ENCODE data around the gene OR52E5. TPM values are rescaled to one million over a fixed set of nuclear protein-coding genes. Genes with fewer than 3 reads are reported as not detected.

OR52E5 gene
- total RNA-seq, 3 donors from 2014 or later: not detected

- no peak overlapping the region for H3K4me3 ChIP-seq
- no peaks in the 10 kb centered on the region for H3K36me3 ChIP-seq
- H3K27me3 ChIP-seq: no peaks in the 10 kb centered on the region
- TF ChIP-seq CTCF (IDR thresholded peaks at IDR 0.05): no peak
- H3K27ac ChIP-seq: no peak overlapping the region
- H3K4me1 ChIP-seq: no peaks in the 10 kb centered on the region
- intact Hi-C loops (cut with DNase I; ENCODE audit: low total_unique reads): no loop called here
- H3K9me3 ChIP-seq: peaks cover 12 to 15% of the 10 kb centered on the region in 2 donors
- DNase-seq (ENCODE audit: low spot score in 2 of 2): no peak
Measured at GRCh38 chr11:5923794-5924193, 30.8 kb downstream of the OR52E5 start.

- Histone ChIP-seq H3K9me3 (peaks cover 8 to 17% of the 10 kb centered on the region in 2 donors), H3K27me3 (no peaks in the 10 kb centered on the region), H3K4me1 (no peaks in the 10 kb centered on the region), H3K4me3 (no peak overlapping the region), H3K27ac (no peak overlapping the region), H3K36me3 (no peaks in the 10 kb centered on the region)
- intact Hi-C loops (cut with DNase I; ENCODE audit: low total_unique reads): no loop called here
- TF ChIP-seq CTCF (IDR thresholded peaks at IDR 0.05) (no peak), POLR2AphosphoS5 (IDR thresholded peaks at IDR 0.05) (no peak), POLR2A (IDR thresholded peaks at IDR 0.05) (no peak)
- no peak for DNase-seq (ENCODE audit: low spot score in 2 of 2)
Measured at GRCh38 chr11:5928271-5928670, 35.3 kb downstream of the OR52E5 start.

- intact Hi-C loops (cut with DNase I; ENCODE audit: low total_unique reads): no loop called here
- no peak overlapping the region for H3K4me3 ChIP-seq
- no peaks in the 10 kb centered on the region for H3K27me3 ChIP-seq
- no peaks in the 10 kb centered on the region for H3K36me3 ChIP-seq
- no peaks in the 10 kb centered on the region for H3K4me1 ChIP-seq
- no peak for DNase-seq (ENCODE audit: low spot score in 2 of 2)
- no peak overlapping the region for H3K27ac ChIP-seq
- H3K9me3 ChIP-seq: peaks cover 8 to 14% of the 10 kb centered on the region in 2 donors
- TF ChIP-seq POLR2A (IDR thresholded peaks at IDR 0.05): no peak
- TF ChIP-seq POLR2AphosphoS5 (IDR thresholded peaks at IDR 0.05): no peak
- no peak for TF ChIP-seq CTCF (IDR thresholded peaks at IDR 0.05)
Measured at GRCh38 chr11:5928811-5929210, 35.8 kb downstream of the OR52E5 start.

- no peak for DNase-seq (ENCODE audit: low spot score in 2 of 2)
- Histone ChIP-seq H3K4me3 (no peak overlapping the region), H3K4me1 (no peaks in the 10 kb centered on the region), H3K27ac (no peak overlapping the region), H3K36me3 (no peaks in the 10 kb centered on the region), H3K9me3 (peaks cover 8 to 14% of the 10 kb centered on the region in 2 donors), H3K27me3 (no peaks in the 10 kb centered on the region)
- TF ChIP-seq CTCF (IDR thresholded peaks at IDR 0.05) (no peak), POLR2A (IDR thresholded peaks at IDR 0.05) (no peak), POLR2AphosphoS5 (IDR thresholded peaks at IDR 0.05) (no peak)
- intact Hi-C loops (cut with DNase I; ENCODE audit: low total_unique reads): no loop called here
Measured at GRCh38 chr11:5929571-5930368, 36.8 kb downstream of the OR52E5 start.

GRCh38 chr11:5930614-5931013, 37.6 kb downstream of the OR52E5 start:
- no peak overlapping the region for H3K27ac ChIP-seq
- intact Hi-C loops (cut with DNase I; ENCODE audit: low total_unique reads): no loop called here
- H3K36me3 ChIP-seq: no peaks in the 10 kb centered on the region
- no peaks in the 10 kb centered on the region for H3K27me3 ChIP-seq
- no peak overlapping the region for H3K4me3 ChIP-seq
- DNase-seq (ENCODE audit: low spot score in 2 of 2): no peak
- TF ChIP-seq CTCF (IDR thresholded peaks at IDR 0.05) (no peak), POLR2A (IDR thresholded peaks at IDR 0.05) (no peak), POLR2AphosphoS5 (IDR thresholded peaks at IDR 0.05) (no peak)
- H3K9me3 ChIP-seq: peaks cover 8 to 14% of the 10 kb centered on the region in 2 donors
- H3K4me1 ChIP-seq: no peaks in the 10 kb centered on the region

Measured in breast epithelium (tissue), 4 donors.